Chondrocyte (in vitro differentiated cells): Measurements from ENCODE around the gene TRPM3. TPM values are rescaled to one million over a fixed set of nuclear protein-coding genes. Genes with fewer than 3 reads are reported as not detected.

Experiments
- DNase-seq: peaks from one replicate; pipeline ENCODE4 v3.0.0; 2021; ENCODE audit warnings: mixed read lengths, low spot score
- H3K27ac Mint-ChIP-seq: one replicate; pipeline ENCODE4 v1.8.0; 2021; ENCODE audit warnings: mild to moderate bottlenecking, moderate library complexity, mixed read lengths; ENCODE audit not compliant: unreplicated experiment
- H3K27me3 Mint-ChIP-seq: 2 replicates; pipeline ENCODE4 v1.8.0; 2021; ENCODE audit warnings: low read depth, mixed read lengths
- H3K36me3 Mint-ChIP-seq: 2 replicates; pipeline ENCODE4 v1.8.0; 2021; ENCODE audit warnings: low read depth, mixed read lengths
- H3K4me1 Mint-ChIP-seq: 2 replicates; pipeline ENCODE4 v1.8.0; 2021; ENCODE audit warnings: low read depth, mild to moderate bottlenecking, mixed read lengths
- H3K4me3 Mint-ChIP-seq: one replicate; pipeline ENCODE4 v1.8.0; 2021; ENCODE audit warnings: mild to moderate bottlenecking, moderate library complexity, mixed read lengths; ENCODE audit not compliant: unreplicated experiment
- H3K9me3 Mint-ChIP-seq: 2 replicates; pipeline ENCODE4 v1.8.0; 2021; ENCODE audit warnings: low read depth, mixed read lengths
- CTCF ChIP-seq: fragments of 200-600 bp; sonication (generic); IDR thresholded peaks from 2 replicates; pipeline ENCODE4 v1.5.0; 2021; ENCODE audit warnings: antibody characterized with exemption, mild to moderate bottlenecking, moderate library complexity
- total RNA-seq: library from RNA; stranded (reverse); gene quantifications from 3 replicates; pipeline ENCODE4 v1.2.1, GENCODE V29; 2021

TRPM3 gene
- total RNA-seq, 1 donor from 2014 or later: not detected

GRCh38 chr9:70495514-70495913, 625.9 kb downstream of the TRPM3 start:
- no peaks in the 10 kb centered on the region for H3K9me3 Mint-ChIP-seq
- TF ChIP-seq CTCF: no peak
- no peak overlapping the region for H3K4me3 Mint-ChIP-seq
- no peak overlapping the region for H3K27ac Mint-ChIP-seq
- no peak for DNase-seq
- peaks cover 16% of the 10 kb centered on the region for H3K4me1 Mint-ChIP-seq
- peaks cover 4% of the 10 kb centered on the region for H3K27me3 Mint-ChIP-seq
- no peaks in the 10 kb centered on the region for H3K36me3 Mint-ChIP-seq

- H3K4me1 Mint-ChIP-seq: peaks cover 25% of the 10 kb centered on the region
- H3K9me3 Mint-ChIP-seq: no peaks in the 10 kb centered on the region
- no peaks in the 10 kb centered on the region for H3K36me3 Mint-ChIP-seq
- TF ChIP-seq CTCF: no peak
- no peak overlapping the region for H3K27ac Mint-ChIP-seq
- H3K4me3 Mint-ChIP-seq: no peak overlapping the region
- peaks cover 4% of the 10 kb centered on the region for H3K27me3 Mint-ChIP-seq
- no peak for DNase-seq
Measured at GRCh38 chr9:70494221-70494620, 627.2 kb downstream of the TRPM3 start.

GRCh38 chr9:70493029-70493428, 628.4 kb downstream of the TRPM3 start:
- peaks cover 37% of the 10 kb centered on the region for H3K4me1 Mint-ChIP-seq
- H3K9me3 Mint-ChIP-seq: no peaks in the 10 kb centered on the region
- DNase-seq: no peak
- peaks cover 4% of the 10 kb centered on the region for H3K27me3 Mint-ChIP-seq
- H3K4me3 Mint-ChIP-seq: no peak overlapping the region
- TF ChIP-seq CTCF: no peak
- no peaks in the 10 kb centered on the region for H3K36me3 Mint-ChIP-seq
- no peak overlapping the region for H3K27ac Mint-ChIP-seq

- Mint-ChIP-seq H3K4me1 (peaks cover 39% of the 10 kb centered on the region), H3K27ac (no peak overlapping the region), H3K9me3 (no peaks in the 10 kb centered on the region), H3K27me3 (peaks cover 4% of the 10 kb centered on the region), H3K36me3 (no peaks in the 10 kb centered on the region), H3K4me3 (no peak overlapping the region)
- no peak for DNase-seq
- no peak for TF ChIP-seq CTCF
Measured at GRCh38 chr9:70492319-70492777, 629.1 kb downstream of the TRPM3 start.

GRCh38 chr9:70491426-70492318, 629.7 kb downstream of the TRPM3 start:
- Mint-ChIP-seq H3K36me3 (no peaks in the 10 kb centered on the region), H3K4me1 (peaks cover 39% of the 10 kb centered on the region), H3K9me3 (no peaks in the 10 kb centered on the region), H3K27me3 (peaks cover 4% of the 10 kb centered on the region), H3K4me3 (no peak overlapping the region), H3K27ac (no peak overlapping the region)
- DNase-seq: no peak
- TF ChIP-seq CTCF: no peak
